ENCODE data around the gene PTPRC.

GRCh38 chr1:198681831-198682759, 43.3 kb downstream of the PTPRC start:
- TF ChIP-seq KDM1A (IDR thresholded peaks at IDR 0.05; ENCODE audit: low read depth) (no peak), POLR2A (IDR thresholded peaks at IDR 0.05; ENCODE audit: low read length) (no peak), ZNF302 (CRISPR knock-in tag; IDR thresholded peaks at IDR 0.05) (no peak), RCOR1 (IDR thresholded peaks at IDR 0.05; ENCODE audit: low read depth, low read length) (no peak), MAX (IDR thresholded peaks at IDR 0.05) (no peak), SMC3 (IDR thresholded peaks at IDR 0.05) (no peak), RFX5 (IDR thresholded peaks at IDR 0.05) (no peak)
- TF ChIP-seq, protein P1, sequence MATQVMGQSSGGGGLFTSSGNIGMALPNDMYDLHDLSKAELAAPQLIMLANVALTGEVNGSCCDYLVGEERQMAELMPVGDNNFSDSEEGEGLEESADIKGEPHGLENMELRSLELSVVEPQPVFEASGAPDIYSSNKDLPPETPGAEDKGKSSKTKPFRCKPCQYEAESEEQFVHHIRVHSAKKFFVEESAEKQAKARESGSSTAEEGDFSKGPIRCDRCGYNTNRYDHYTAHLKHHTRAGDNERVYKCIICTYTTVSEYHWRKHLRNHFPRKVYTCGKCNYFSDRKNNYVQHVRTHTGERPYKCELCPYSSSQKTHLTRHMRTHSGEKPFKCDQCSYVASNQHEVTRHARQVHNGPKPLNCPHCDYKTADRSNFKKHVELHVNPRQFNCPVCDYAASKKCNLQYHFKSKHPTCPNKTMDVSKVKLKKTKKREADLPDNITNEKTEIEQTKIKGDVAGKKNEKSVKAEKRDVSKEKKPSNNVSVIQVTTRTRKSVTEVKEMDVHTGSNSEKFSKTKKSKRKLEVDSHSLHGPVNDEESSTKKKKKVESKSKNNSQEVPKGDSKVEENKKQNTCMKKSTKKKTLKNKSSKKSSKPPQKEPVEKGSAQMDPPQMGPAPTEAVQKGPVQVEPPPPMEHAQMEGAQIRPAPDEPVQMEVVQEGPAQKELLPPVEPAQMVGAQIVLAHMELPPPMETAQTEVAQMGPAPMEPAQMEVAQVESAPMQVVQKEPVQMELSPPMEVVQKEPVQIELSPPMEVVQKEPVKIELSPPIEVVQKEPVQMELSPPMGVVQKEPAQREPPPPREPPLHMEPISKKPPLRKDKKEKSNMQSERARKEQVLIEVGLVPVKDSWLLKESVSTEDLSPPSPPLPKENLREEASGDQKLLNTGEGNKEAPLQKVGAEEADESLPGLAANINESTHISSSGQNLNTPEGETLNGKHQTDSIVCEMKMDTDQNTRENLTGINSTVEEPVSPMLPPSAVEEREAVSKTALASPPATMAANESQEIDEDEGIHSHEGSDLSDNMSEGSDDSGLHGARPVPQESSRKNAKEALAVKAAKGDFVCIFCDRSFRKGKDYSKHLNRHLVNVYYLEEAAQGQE (IDR thresholded peaks at IDR 0.05) = no peak
- TF ChIP-seq, protein P2, sequence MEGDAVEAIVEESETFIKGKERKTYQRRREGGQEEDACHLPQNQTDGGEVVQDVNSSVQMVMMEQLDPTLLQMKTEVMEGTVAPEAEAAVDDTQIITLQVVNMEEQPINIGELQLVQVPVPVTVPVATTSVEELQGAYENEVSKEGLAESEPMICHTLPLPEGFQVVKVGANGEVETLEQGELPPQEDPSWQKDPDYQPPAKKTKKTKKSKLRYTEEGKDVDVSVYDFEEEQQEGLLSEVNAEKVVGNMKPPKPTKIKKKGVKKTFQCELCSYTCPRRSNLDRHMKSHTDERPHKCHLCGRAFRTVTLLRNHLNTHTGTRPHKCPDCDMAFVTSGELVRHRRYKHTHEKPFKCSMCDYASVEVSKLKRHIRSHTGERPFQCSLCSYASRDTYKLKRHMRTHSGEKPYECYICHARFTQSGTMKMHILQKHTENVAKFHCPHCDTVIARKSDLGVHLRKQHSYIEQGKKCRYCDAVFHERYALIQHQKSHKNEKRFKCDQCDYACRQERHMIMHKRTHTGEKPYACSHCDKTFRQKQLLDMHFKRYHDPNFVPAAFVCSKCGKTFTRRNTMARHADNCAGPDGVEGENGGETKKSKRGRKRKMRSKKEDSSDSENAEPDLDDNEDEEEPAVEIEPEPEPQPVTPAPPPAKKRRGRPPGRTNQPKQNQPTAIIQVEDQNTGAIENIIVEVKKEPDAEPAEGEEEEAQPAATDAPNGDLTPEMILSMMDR (IDR thresholded peaks at IDR 0.05) = no peak
